ENCODE data around the gene RFX6.

RFX6 gene

DNA sequence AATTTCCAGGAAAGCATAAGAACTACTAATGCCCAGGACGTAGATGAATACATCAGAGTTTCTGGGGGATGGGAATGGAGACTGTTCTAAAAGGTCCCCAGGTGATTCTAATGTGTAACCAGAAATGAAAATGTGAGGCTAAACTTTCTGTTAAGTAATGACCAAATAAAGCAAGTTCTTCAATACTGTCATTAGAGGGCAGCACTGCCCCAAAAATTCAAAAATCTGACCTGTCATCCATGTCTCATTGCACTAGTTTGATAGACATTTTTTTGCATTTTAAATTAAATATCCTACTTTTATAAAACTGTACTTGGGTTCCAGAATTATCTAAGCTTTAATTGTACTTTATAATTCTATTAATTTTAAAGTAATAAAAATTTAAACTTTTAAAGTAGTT is 94.9 kb downstream of the RFX6 start:
- DNase-seq (ENCODE audit: low spot score), result no peak

- DNase-seq (ENCODE audit: low spot score), result no peak
Measured at GRCh38 chr6:116973976-116974375, 96.9 kb downstream of the RFX6 start.

DNA sequence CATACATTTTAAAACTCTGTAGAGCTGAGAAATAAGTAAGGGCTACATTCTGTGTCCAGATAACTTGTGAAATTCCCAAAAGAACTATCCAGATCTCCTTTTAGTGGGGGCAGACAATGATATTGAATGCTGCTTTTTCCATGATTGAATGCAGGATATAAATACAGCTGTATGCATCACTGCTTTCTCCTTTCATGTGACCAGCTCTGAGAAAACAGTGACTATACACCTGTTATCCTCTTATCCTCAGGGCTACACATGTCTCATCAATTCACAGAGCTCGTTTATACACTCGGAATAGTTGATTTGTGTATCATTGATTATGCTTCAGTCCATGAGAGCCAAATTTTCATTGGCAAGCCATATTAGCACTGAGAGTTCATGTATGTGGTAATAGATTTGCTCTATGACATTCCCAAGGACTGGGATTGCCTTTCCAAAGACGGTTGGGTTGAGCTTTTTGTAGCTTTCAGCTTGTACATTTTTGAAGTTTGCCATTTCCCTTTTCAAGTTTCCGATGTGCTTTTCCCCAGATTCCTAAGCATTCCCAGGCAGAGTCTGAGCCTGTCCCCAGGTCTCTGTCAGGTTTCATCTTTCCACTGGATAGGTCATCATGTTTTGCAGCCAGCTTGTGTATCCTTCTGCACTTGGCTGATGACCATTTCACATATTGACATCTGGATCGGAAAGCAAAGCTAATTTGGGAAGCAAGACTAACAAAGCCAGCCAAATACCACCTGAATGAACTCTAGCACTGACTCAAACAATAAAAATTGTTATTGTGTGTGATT is 97.7 kb downstream of the RFX6 start:
- no peak for DNase-seq (ENCODE audit: low spot score)

- no peak for DNase-seq (ENCODE audit: low spot score)
Measured at GRCh38 chr6:116975600-116975999, 98.6 kb downstream of the RFX6 start.

- no peak for DNase-seq (ENCODE audit: low spot score)
Measured at GRCh38 chr6:116979560-116979959, 102.5 kb downstream of the RFX6 start.

Data from ecto neural progenitor cell (in vitro differentiated cells).